ENCODE results near the gene BMS1. TPM values are rescaled to one million over a fixed set of nuclear protein-coding genes. Genes with fewer than 3 reads are reported as not detected.
A peak's percentile ranks its signal among the peaks of the same experiment; 100 is the strongest.

BMS1 gene
- total and polyA plus RNA-seq, 10 of the 15 experiments (the other 5 are each of a cell fraction or from before 2014, with no cell fraction given): 7.6 to 33.6 (median 21.0) TPM

DNA sequence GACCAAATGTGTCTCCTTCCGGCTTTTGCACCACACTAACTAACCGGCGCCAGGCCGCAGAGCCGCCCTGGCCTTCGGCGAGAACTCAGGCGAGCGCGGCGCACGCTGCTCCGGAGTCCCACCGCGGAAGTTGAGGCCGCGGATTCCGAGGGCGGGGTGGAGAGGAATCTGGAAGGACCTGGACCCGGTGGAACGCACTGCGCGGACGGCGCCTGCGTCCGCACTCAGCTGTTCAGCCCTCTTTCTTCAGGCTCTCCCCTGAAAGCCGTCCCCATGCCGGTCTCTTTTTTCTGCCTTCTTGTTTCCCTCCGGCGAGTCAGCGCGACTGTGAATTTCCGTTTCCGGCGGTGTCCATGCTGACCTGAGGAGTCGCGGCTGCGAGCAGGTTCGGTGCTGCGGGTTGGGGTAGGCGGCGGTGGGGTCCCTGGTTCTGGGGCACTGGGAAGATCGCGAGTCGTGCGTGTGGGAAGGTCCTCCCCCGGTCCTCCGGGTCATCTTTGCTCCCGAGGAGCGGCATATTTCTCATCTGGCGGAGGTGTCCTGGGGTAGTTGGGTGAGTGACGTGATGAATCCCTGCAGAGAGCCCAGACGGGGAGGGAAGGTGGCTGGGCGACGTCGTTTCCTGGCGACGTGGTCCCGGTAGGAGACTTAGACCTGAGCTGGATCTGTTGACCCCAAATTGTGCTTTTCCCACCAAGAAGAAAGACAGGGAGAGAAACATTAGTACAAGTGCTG is at the start of gene BMS1 (continued):
- TF ChIP-seq NR2F1 (conservative IDR thresholded peaks at IDR 0.05): peak; percentile 77; the same call in 1 of the 2 replicates
- TF ChIP-seq CBX3 (IDR thresholded peaks at IDR 0.05; ENCODE audit: borderline replicate concordance, low read depth): no peak
- TF ChIP-seq JUND (IDR thresholded peaks at IDR 0.05; ENCODE audit: low read depth, low read length): no peak
- TF ChIP-seq FOXM1 (IDR thresholded peaks at IDR 0.05; ENCODE audit: low read depth, low read length): no peak
- TF ChIP-seq MYC (IDR thresholded peaks at IDR 0.05; ENCODE audit: insufficient read depth, insufficient read length, insufficient replicate concordance, low read length, severe bottlenecking): peak; percentile 22
- 0 out of 2 replicates have a peak, but pooled peaks have one; percentile 39 for TF ChIP-seq ESRRA (IDR thresholded peaks at IDR 0.05; ENCODE audit: low read length)
- peak; percentile 59 for TF ChIP-seq ATF2 (IDR thresholded peaks at IDR 0.05; ENCODE audit: low read length)
- peak; percentile 26 for TF ChIP-seq SMC3 (IDR thresholded peaks at IDR 0.05; ENCODE audit: borderline replicate concordance, low read length)
- TF ChIP-seq SUPT20H (IDR thresholded peaks at IDR 0.05; ENCODE audit: borderline replicate concordance, control insufficient read depth, low read depth, low read length): no peak
- peak; percentile 74; the same call in 1 of the 2 replicates for TF ChIP-seq TARDBP (IDR thresholded peaks at IDR 0.05; ENCODE audit: borderline replicate concordance)
- TF ChIP-seq E2F4 (IDR thresholded peaks at IDR 0.05; ENCODE audit: low read depth, low read length): no peak
- no peak; the same call in none of the 2 replicates for TF ChIP-seq SMARCA5 (IDR thresholded peaks at IDR 0.05)
- TF ChIP-seq SREBF1 (IDR thresholded peaks at IDR 0.05; ENCODE audit: low read length): peak; percentile 72
- TF ChIP-seq NR2C2 (IDR thresholded peaks at IDR 0.05; ENCODE audit: borderline replicate concordance, control insufficient read depth, insufficient read length, low read depth): no peak
- peak; percentile 94 for TF ChIP-seq POLR2A (IDR thresholded peaks at IDR 0.05; ENCODE audit: low read depth, low read length)
- TF ChIP-seq SIX5 (IDR thresholded peaks at IDR 0.05; ENCODE audit: low read depth, low read length, severe bottlenecking): peak; percentile 74
- no peak for TF ChIP-seq JUNB (IDR thresholded peaks at IDR 0.05)
- TF ChIP-seq, protein P1, sequence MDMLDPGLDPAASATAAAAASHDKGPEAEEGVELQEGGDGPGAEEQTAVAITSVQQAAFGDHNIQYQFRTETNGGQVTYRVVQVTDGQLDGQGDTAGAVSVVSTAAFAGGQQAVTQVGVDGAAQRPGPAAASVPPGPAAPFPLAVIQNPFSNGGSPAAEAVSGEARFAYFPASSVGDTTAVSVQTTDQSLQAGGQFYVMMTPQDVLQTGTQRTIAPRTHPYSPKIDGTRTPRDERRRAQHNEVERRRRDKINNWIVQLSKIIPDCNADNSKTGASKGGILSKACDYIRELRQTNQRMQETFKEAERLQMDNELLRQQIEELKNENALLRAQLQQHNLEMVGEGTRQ (IDR thresholded peaks at IDR 0.05; ENCODE audit: borderline replicate concordance, low read depth, low read length): no peak
- TF ChIP-seq MEF2A (IDR thresholded peaks at IDR 0.05; ENCODE audit: insufficient read depth, low read depth, low read length): peak; percentile 66
- TF ChIP-seq, protein P2, sequence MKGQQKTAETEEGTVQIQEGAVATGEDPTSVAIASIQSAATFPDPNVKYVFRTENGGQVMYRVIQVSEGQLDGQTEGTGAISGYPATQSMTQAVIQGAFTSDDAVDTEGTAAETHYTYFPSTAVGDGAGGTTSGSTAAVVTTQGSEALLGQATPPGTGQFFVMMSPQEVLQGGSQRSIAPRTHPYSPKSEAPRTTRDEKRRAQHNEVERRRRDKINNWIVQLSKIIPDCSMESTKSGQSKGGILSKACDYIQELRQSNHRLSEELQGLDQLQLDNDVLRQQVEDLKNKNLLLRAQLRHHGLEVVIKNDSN (IDR thresholded peaks at IDR 0.05; ENCODE audit: borderline replicate concordance, extremely low read length, insufficient read depth, low read depth, low read length): no peak
- TF ChIP-seq ASH2L (IDR thresholded peaks at IDR 0.05; ENCODE audit: borderline replicate concordance, low read depth): peak; percentile 86; the same call in 1 of the 2 replicates
- TF ChIP-seq ZNF622 (IDR thresholded peaks at IDR 0.05): no peak
- peak; percentile 85 for TF ChIP-seq NKRF (conservative IDR thresholded peaks at IDR 0.05)
- peak; percentile 79 for TF ChIP-seq NR2C1 (IDR thresholded peaks at IDR 0.05)
- no peak for TF ChIP-seq NFXL1 (IDR thresholded peaks at IDR 0.05; ENCODE audit: borderline replicate concordance)
